Colonic mucosa (tissue), 4 donors: ENCODE data around the gene VSIG8. TPM values are rescaled to one million over a fixed set of nuclear protein-coding genes. Genes with fewer than 3 reads are reported as not detected.

Experiments
- DNase-seq: peaks from one replicate; pipeline ENCODE4 v3.0.0-alpha.2; 2020
- H3K27ac ChIP-seq: fragments of 200-600 bp; one replicate; pipeline ENCODE4 v1.8.0; 2021
- H3K27me3 ChIP-seq: fragments of 200-600 bp; one replicate; pipeline ENCODE4 v1.8.0; 2021
- H3K36me3 ChIP-seq: fragments of 200-600 bp; one replicate; pipeline ENCODE4 v1.8.0; 2021
- H3K4me1 ChIP-seq: fragments of 200-600 bp; one replicate; pipeline ENCODE4 v1.8.0; 2021; ENCODE audit warnings: mild to moderate bottlenecking
- H3K4me3 ChIP-seq: fragments of 200-600 bp; one replicate; pipeline ENCODE4 v1.8.0; 2021
- H3K9ac ChIP-seq, 2 donors: one replicate each; pipeline ENCODE4 v1.7.0; 2013; ENCODE audit warnings: control low read depth in 2 of 2, low read depth in 2 of 2, low read length in 2 of 2
- H3K9me3 ChIP-seq: fragments of 200-600 bp; one replicate; pipeline ENCODE4 v1.8.0; 2021
- CTCF ChIP-seq: fragments of 200-600 bp; IDR thresholded peaks from one replicate; pipeline ENCODE4 v1.8.0; 2022; ENCODE audit warnings: antibody characterized with exemption, mild to moderate bottlenecking
- intact Hi-C: fragments of 100-400 bp; cut with DNase I; formaldehyde crosslinking; loops from one replicate; pipeline ENCODE4 v1.14.1; 2022
- total RNA-seq, 2 donors: library from RNA; stranded (reverse); fragmentation: NEBNext Ultra II Directional in 1 of 2; extraction: Animal tissue kit (Norgen Biotek cat#: 25700) in 1 of 2; gene quantifications; one replicate each; pipeline ENCODE4 v1.2.1, GENCODE V29; 2021
- donor health status: healthy.
- donor health status: DM: no; HTN: no; CAD: no.
- donor health status: DM: no; HTN: no; CAD: no.

The VSIG8 gene
- total RNA-seq, 2 donors from 2014 or later = not detected

GRCh38 chr1:159881622-159882526 lies 19.4 kb upstream of the VSIG8 start:
- Histone ChIP-seq H3K9me3 (no peaks in the 10 kb centered on the region), H3K27me3 (no peaks in the 10 kb centered on the region), H3K4me3 (no peak overlapping the region), H3K9ac (peak overlapping the region in 1 of 2 donors; percentile 36), H3K27ac (peak overlapping the region; percentile 45), H3K4me1 (no peaks in the 10 kb centered on the region), H3K36me3 (no peaks in the 10 kb centered on the region)
- peak; percentile 99 for DNase-seq
- intact Hi-C loops = no loop called here
- no peak for TF ChIP-seq CTCF

GRCh38 chr1:159880430-159880829 lies 18.0 kb upstream of the VSIG8 start:
- H3K4me3 ChIP-seq = no peak overlapping the region
- H3K9ac ChIP-seq = no peak overlapping the region
- H3K27me3 ChIP-seq = no peaks in the 10 kb centered on the region
- H3K4me1 ChIP-seq = no peaks in the 10 kb centered on the region
- H3K27ac ChIP-seq = no peak overlapping the region
- DNase-seq = no peak
- no peaks in the 10 kb centered on the region for H3K9me3 ChIP-seq
- no peaks in the 10 kb centered on the region for H3K36me3 ChIP-seq
- no peak for TF ChIP-seq CTCF
- intact Hi-C loops = no loop called here

- H3K36me3 ChIP-seq = no peaks in the 10 kb centered on the region
- H3K27ac ChIP-seq = no peak overlapping the region
- no peaks in the 10 kb centered on the region for H3K4me1 ChIP-seq
- intact Hi-C loops = no loop called here
- H3K9me3 ChIP-seq = no peaks in the 10 kb centered on the region
- DNase-seq = no peak
- no peaks in the 10 kb centered on the region for H3K27me3 ChIP-seq
- no peak overlapping the region for H3K9ac ChIP-seq
- no peak overlapping the region for H3K4me3 ChIP-seq
- no peak for TF ChIP-seq CTCF
Observed at GRCh38 chr1:159879977-159880376, 17.5 kb upstream of the VSIG8 start.

GRCh38 chr1:159879136-159879535 lies 16.7 kb upstream of the VSIG8 start:
- no peak for TF ChIP-seq CTCF
- H3K4me1 ChIP-seq = no peaks in the 10 kb centered on the region
- H3K4me3 ChIP-seq = no peak overlapping the region
- H3K27ac ChIP-seq = no peak overlapping the region
- H3K27me3 ChIP-seq = no peaks in the 10 kb centered on the region
- no peaks in the 10 kb centered on the region for H3K9me3 ChIP-seq
- DNase-seq = no peak
- intact Hi-C loops = no loop called here
- H3K36me3 ChIP-seq = no peaks in the 10 kb centered on the region
- H3K9ac ChIP-seq = no peak overlapping the region

GRCh38 chr1:159877695-159878444 lies 15.4 kb upstream of the VSIG8 start:
- intact Hi-C loops = no loop called here
- no peak overlapping the region for H3K4me3 ChIP-seq
- H3K9me3 ChIP-seq = no peaks in the 10 kb centered on the region
- H3K4me1 ChIP-seq = no peaks in the 10 kb centered on the region
- H3K9ac ChIP-seq = no peak overlapping the region
- H3K36me3 ChIP-seq = no peaks in the 10 kb centered on the region
- H3K27ac ChIP-seq = no peak overlapping the region
- H3K27me3 ChIP-seq = no peaks in the 10 kb centered on the region
- no peak for DNase-seq
- TF ChIP-seq CTCF = no peak
